HepG2 (cell line): ENCODE data around the gene RBAK. TPM values are rescaled to one million over a fixed set of nuclear protein-coding genes. Genes with fewer than 3 reads are reported as not detected.

Source experiments
- ATAC-seq: fragments of 200-7000 bp; cut with Tn5 transposase; 3 replicates; pipeline ENCODE4 v1.9.1; 2020; ENCODE audit warnings: mild to moderate bottlenecking, moderate library complexity
- BruUV-seq: library from RNA; stranded (reverse); fragments of 400-500 nt; replicated peaks from 2 replicates; lab custom pipeline; 2021; lab: Mats Ljungman, UMichigan
- CTCF ChIA-PET: fragments of 300-600 bp; formaldehyde crosslinking; extraction: SDS; loops from one replicate; lab custom pipeline; 2021; ENCODE audit warnings: low total read pairs, inconsistent platforms, low intra/inter-chr PET ratio; lab: Yijun Ruan, JAX
- POLR2A ChIA-PET: fragments of 350-600 bp; sonication (Branson Sonifier 250); formaldehyde crosslinking; loops from one replicate; lab custom pipeline; 2020; ENCODE audit warnings: antibody characterized with exemption, inconsistent platforms; lab: Yijun Ruan, JAX
- DNase-seq: peaks from one replicate; pipeline ENCODE4 v3.0.0-alpha.2; 2015; ENCODE audit warnings: low spot score
- FAIRE-seq: peaks from 3 replicates; lab custom pipeline; 2011; peaks lifted over from hg19 to GRCh38; lab: Jason Lieb, UNC
- H2AFZ ChIP-seq: one replicate; pipeline ENCODE4 v1.6.1; 2011; ENCODE audit warnings: low read length, inconsistent platforms
- H3K27ac ChIP-seq: fragments of 300-600 bp; 3 replicates; pipeline ENCODE4 v1.8.0; 2011; ENCODE audit warnings: mixed run types, mild to moderate bottlenecking, mixed read lengths, low read length, inconsistent platforms; ENCODE audit not compliant: insufficient read depth; ENCODE audit errors: extremely low read length
- H3K27me3 ChIP-seq, 2 experiments: fragments of 200-600 bp in 1 of 2; 2 replicates in 1 of 2; 3 replicates in 1 of 2; pipeline versions ENCODE4 v1.6.0 to v1.8.0; 2011; ENCODE audit warnings: low read length in 2 of 2, mild to moderate bottlenecking in 2 of 2, moderate library complexity in 2 of 2, inconsistent platforms in 1 of 2; ENCODE audit not compliant: insufficient read depth in 2 of 2, control insufficient read depth in 1 of 2
- H3K36me3 ChIP-seq, 2 experiments: fragments of 200-600 bp in 1 of 2; replicated peaks in 1 of 2; 2 replicates in 1 of 2; 3 replicates in 1 of 2; pipeline versions ENCODE4 v1.5.1 to v1.8.0; 2011; ENCODE audit warnings: low read length in 2 of 2, inconsistent platforms in 1 of 2; ENCODE audit not compliant: insufficient read depth in 2 of 2, control insufficient read depth in 1 of 2
- H3K4me1 ChIP-seq: 2 replicates; pipeline ENCODE4 v1.5.1; 2012; ENCODE audit warnings: low read length, inconsistent platforms; ENCODE audit not compliant: insufficient read depth
- H3K4me2 ChIP-seq: 2 replicates; pipeline ENCODE4 v1.6.0; 2011; ENCODE audit warnings: low read depth, low read length, inconsistent platforms
- H3K4me3 ChIP-seq, 3 experiments: fragments of 200-600 bp in 1 of 3; sonication (generic), shearing (Covaris generic) in 1 of 3; replicated peaks in 1 of 3; 2 replicates each; pipeline ENCODE4 v1.5.1; 2011 to 2016; ENCODE audit warnings: low read length in 3 of 3, inconsistent platforms in 2 of 3, low read depth in 2 of 3, mild to moderate bottlenecking in 2 of 3, control low read depth in 1 of 3, mixed read lengths in 1 of 3; ENCODE audit not compliant: insufficient read depth in 1 of 3
- H3K79me2 ChIP-seq: one replicate; pipeline ENCODE4 v1.6.1; 2011; ENCODE audit warnings: low read length, inconsistent platforms; ENCODE audit not compliant: insufficient read depth
- H3K9ac ChIP-seq: 2 replicates; pipeline ENCODE4 v1.6.0; 2011; ENCODE audit warnings: mild to moderate bottlenecking, low read depth, low read length, inconsistent platforms; ENCODE audit not compliant: insufficient read depth
- H3K9me3 ChIP-seq: 2 replicates; pipeline ENCODE4 v1.5.1; 2012; ENCODE audit warnings: mild to moderate bottlenecking, low read length
- H4K20me1 ChIP-seq: 2 replicates; pipeline ENCODE4 v1.6.0; 2011; ENCODE audit warnings: inconsistent platforms, mild to moderate bottlenecking, low read length, moderate library complexity; ENCODE audit not compliant: insufficient read depth
- NCOA5 ChIP-seq: sonication (generic); formaldehyde crosslinking; IDR thresholded peaks from 2 replicates; pipeline ENCODE4 v1.4.0; 2020; ENCODE audit warnings: missing genetic modification reagents
- SPEN ChIP-seq: sonication (generic); formaldehyde crosslinking; IDR thresholded peaks from 2 replicates; pipeline ENCODE4 v1.5.1; 2020; ENCODE audit warnings: low read depth, mild to moderate bottlenecking, missing genetic modification reagents
- XRCC5 ChIP-seq: fragments of 200-400 bp; formaldehyde crosslinking; optimal IDR thresholded peaks from 2 replicates; pipeline ENCODE3; 2017; ENCODE audit warnings: mild to moderate bottlenecking, low read length
- ZBTB40 ChIP-seq, 2 experiments: fragments of 450-650 bp in 1 of 2; sonication (generic) in 1 of 2; formaldehyde crosslinking in 1 of 2; IDR thresholded peaks; 2 replicates each; pipeline versions ENCODE4 v1.6.1 to v1.8.0; 2016 to 2022; ENCODE audit warnings: antibody characterized with exemption in 1 of 2, mild to moderate bottlenecking in 1 of 2, missing genetic modification reagents in 1 of 2
- ZBTB44 ChIP-seq: sonication (generic); formaldehyde crosslinking; IDR thresholded peaks from 2 replicates; pipeline ENCODE4 v1.4.0; 2020; ENCODE audit warnings: missing genetic modification reagents
- WGBS: methylation state at CpG from one replicate; pipeline ENCODE4 v1.1.6; 2017; ENCODE audit warnings: low lambda C conversion rate; 5-methylcytosine and 5-hydroxymethylcytosine counted together
- in situ Hi-C: cut with HindIII; loops from 2 replicates; pipeline ENCODE4 v1.10.0; 2017; ENCODE audit warnings: low pct_unique_long_range_greater_than_20kb; ENCODE audit not compliant: extremely low pct_ligation_motif_present
- intact Hi-C: fragments of 100-400 bp; cut with micrococcal nuclease; formaldehyde crosslinking; loops from one replicate; pipeline ENCODE4 v1.10.0; 2022; ENCODE audit not compliant: unreplicated experiment
- polyA plus RNA-seq, 8 experiments: library from polyadenylated mRNA; depleted of rRNA in 3 of 8; stranded (reverse) in 7 of 8; unstranded in 1 of 8; fragments of >200 nt; fragmentation: Illumina TruSeq in 4 of 8; extraction: Trizol in 4 of 8; gene quantifications; 2 replicates each; pipeline versions ENCODE4 v1.2.1 to v1.2.3, GENCODE V29; 2011 to 2016; ENCODE audit warnings: low read depth in 4 of 8, missing spikeins in 1 of 8, mixed read lengths in 1 of 8; ENCODE audit not compliant: insufficient read depth in 1 of 8
- total RNA-seq, 5 experiments: library from RNA; depleted of rRNA; stranded (reverse); fragments of >200 nt; fragmentation: Illumina TruSeq; extraction: Trizol; gene quantifications; 2 replicates each; pipeline ENCODE4 v1.2.3, GENCODE V29; 2016; ENCODE audit warnings: low read depth in 1 of 5

The RBAK gene
- total and polyA plus RNA-seq, 2 of the 13 experiments (the other 11 are each of a cell fraction or from before 2014, with no cell fraction given) = 4.4 to 11.8 TPM

GRCh38 chr7:5077740-5078139 is 32.1 kb downstream of the RBAK start:
- in situ Hi-C loops = no loop called here
- no peaks in the 10 kb centered on the region for H3K79me2 ChIP-seq
- peak overlapping the region in 1 of 3 experiments; percentile 34; a peak in 2 of 6 replicates for H3K4me3 ChIP-seq
- ATAC-seq (peak; percentile 36), FAIRE-seq (no peak), DNase-seq (no peak)
- BruUV-seq = no TSS peak
- H3K36me3 ChIP-seq = no peaks in the 10 kb centered on the region
- ChIA-PET POLR2A (no interaction called here), CTCF (no interaction called here)
- peak overlapping the region; percentile 53 for H3K4me2 ChIP-seq
- intact Hi-C loops = no loop called here
- no peak overlapping the region for H3K9ac ChIP-seq
- no peak overlapping the region for H3K27ac ChIP-seq
- no peak for TF ChIP-seq ZBTB44 (CRISPR knock-in tag)
- TF ChIP-seq XRCC5 = no peak
- TF ChIP-seq NCOA5 (CRISPR knock-in tag) = no peak
- TF ChIP-seq SPEN (CRISPR knock-in tag) = no peak
- no peak for TF ChIP-seq ZBTB40 (IDR thresholded peaks at IDR 0.05)
- no peak for TF ChIP-seq ZBTB40 (CRISPR knock-in tag; IDR thresholded peaks at IDR 0.05)
- H3K27me3 ChIP-seq = peaks cover 5 to 27% of the 10 kb centered on the region in 2 experiments; a peak in 3 of 5 replicates
- peaks cover 2% of the 10 kb centered on the region; the same call in 1 of the 2 replicates for H3K4me1 ChIP-seq
- WGBS = 13% methylated on average over 9 of the region's 11 CpGs
- no peaks in the 10 kb centered on the region for H3K9me3 ChIP-seq
- no peaks in the 10 kb centered on the region for H4K20me1 ChIP-seq
- H2AFZ ChIP-seq = no peak overlapping the region
